Gastrocnemius medialis (tissue), 4 donors: Measurements from ENCODE around the gene DYNLT2. TPM values are rescaled to one million over a fixed set of nuclear protein-coding genes. Genes with fewer than 3 reads are reported as not detected.

Source experiments
- ATAC-seq, 2 donors: fragments of 150-250 bp; one replicate each; pipeline ENCODE4 v1.9.1; 2016
- DNase-seq, 2 donors: peaks; one replicate each; pipeline ENCODE4 v3.0.0-alpha.2; 2019
- H3K27ac ChIP-seq, 4 donors: fragments of 200-600 bp; sonication (generic); 1 replicate in 1 of 4; 2 replicates in 3 of 4; pipeline ENCODE4 v1.5.1; 2016 to 2018; ENCODE audit warnings: mild to moderate bottlenecking in 2 of 4, moderate library complexity in 1 of 4
- H3K27me3 ChIP-seq, 3 donors: fragments of 200-600 bp; sonication (generic) in 2 of 3; 1 replicate in 1 of 3; 2 replicates in 2 of 3; pipeline versions ENCODE4 v1.5.1 to v1.6.0; 2016 to 2019; ENCODE audit warnings: mild to moderate bottlenecking in 1 of 3, moderate library complexity in 1 of 3
- H3K36me3 ChIP-seq, 2 donors: fragments of 200-600 bp; sonication (generic) in 1 of 2; one replicate each; pipeline ENCODE4 v1.5.1; 2017 to 2018
- H3K4me1 ChIP-seq, 2 donors: fragments of 200-600 bp; sonication (generic) in 1 of 2; one replicate each; pipeline ENCODE4 v1.5.1; 2016 to 2017; ENCODE audit warnings: mild to moderate bottlenecking in 2 of 2
- H3K4me3 ChIP-seq, 4 donors: fragments of 200-600 bp; sonication (generic) in 3 of 4; 1 replicate in 1 of 4; 2 replicates in 3 of 4; pipeline ENCODE4 v1.5.1; 2016 to 2019; ENCODE audit warnings: mild to moderate bottlenecking in 2 of 4
- H3K9me3 ChIP-seq, 3 donors: fragments of 200-600 bp; sonication (generic) in 2 of 3; 1 replicate in 1 of 3; 2 replicates in 2 of 3; pipeline ENCODE4 v1.5.1; 2016 to 2019
- POLR2A ChIP-seq, 2 donors: fragments of 450-650 bp; IDR thresholded peaks; one replicate each; pipeline ENCODE4 v1.6.1; 2017; ENCODE audit warnings: antibody characterized with exemption in 2 of 2, mild to moderate bottlenecking in 2 of 2, moderate library complexity in 2 of 2
- in situ Hi-C, 4 donors: fragments of 200-750 bp; cut with MboI; loops; one replicate each; pipeline versions ENCODE4 v1.15.0 to v1.8.0; 2017; ENCODE audit warnings: low sequenced_read_pairs in 4 of 4
- intact Hi-C: fragments of 100-400 bp; cut with DNase I; formaldehyde crosslinking; loops from one replicate; pipeline ENCODE4 v1.15.1; 2023; ENCODE audit warnings: low total_unique reads
- total RNA-seq, 4 donors: library from RNA; depleted of rRNA; stranded (reverse); fragments of >200 nt; gene quantifications; one replicate each; pipeline versions ENCODE4 v1.1.0 to v1.2.3, GENCODE V29; 2016
- TF ChIP-seq, protein P1 (sequence below), 5 experiments: fragments of 450-650 bp in 3 of 5; fragments of 200-600 bp in 2 of 5; sonication (generic) in 2 of 5; IDR thresholded peaks in 4 of 5; conservative IDR thresholded peaks in 1 of 5; 1 replicate in 4 of 5; 2 replicates in 1 of 5; pipeline ENCODE4 v1.5.1; 2016 to 2019; ENCODE audit warnings: antibody characterized with exemption in 5 of 5, mild to moderate bottlenecking in 3 of 5, moderate library complexity in 3 of 5

DYNLT2 gene
- total RNA-seq, 4 donors from 2014 or later: 0.23 to 1.1 (median 0.46) TPM

DNA sequence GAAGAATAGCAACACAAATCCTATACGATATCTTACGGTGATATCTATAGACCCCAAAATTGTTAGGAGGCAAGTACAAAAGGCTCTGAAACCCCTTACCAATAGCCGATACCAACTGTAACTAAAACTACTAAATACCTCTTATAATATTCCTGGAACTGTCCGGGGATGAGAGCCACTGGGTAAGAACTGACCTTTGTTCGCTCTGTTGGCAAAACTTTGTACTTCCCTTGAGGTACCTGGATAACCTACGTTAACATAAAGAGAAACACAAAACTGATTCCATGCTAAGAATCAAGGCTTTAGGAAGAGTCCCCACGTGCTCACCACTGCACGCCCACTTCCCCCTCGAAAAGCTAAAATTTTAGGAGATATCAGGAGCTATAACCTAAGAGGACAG is 36.8 kb downstream of the DYNLT2 start:
- H3K27ac ChIP-seq: no peak overlapping the region
- intact Hi-C loops: no loop called here
- in situ Hi-C loops: no loop called here
- ATAC-seq (no peak), DNase-seq (no peak)
- peaks cover 0 to 67% of the 10 kb centered on the region in 2 donors for H3K36me3 ChIP-seq
- no peak overlapping the region for H3K4me3 ChIP-seq
- H3K27me3 ChIP-seq: no peaks in the 10 kb centered on the region
- TF ChIP-seq, protein P1, sequence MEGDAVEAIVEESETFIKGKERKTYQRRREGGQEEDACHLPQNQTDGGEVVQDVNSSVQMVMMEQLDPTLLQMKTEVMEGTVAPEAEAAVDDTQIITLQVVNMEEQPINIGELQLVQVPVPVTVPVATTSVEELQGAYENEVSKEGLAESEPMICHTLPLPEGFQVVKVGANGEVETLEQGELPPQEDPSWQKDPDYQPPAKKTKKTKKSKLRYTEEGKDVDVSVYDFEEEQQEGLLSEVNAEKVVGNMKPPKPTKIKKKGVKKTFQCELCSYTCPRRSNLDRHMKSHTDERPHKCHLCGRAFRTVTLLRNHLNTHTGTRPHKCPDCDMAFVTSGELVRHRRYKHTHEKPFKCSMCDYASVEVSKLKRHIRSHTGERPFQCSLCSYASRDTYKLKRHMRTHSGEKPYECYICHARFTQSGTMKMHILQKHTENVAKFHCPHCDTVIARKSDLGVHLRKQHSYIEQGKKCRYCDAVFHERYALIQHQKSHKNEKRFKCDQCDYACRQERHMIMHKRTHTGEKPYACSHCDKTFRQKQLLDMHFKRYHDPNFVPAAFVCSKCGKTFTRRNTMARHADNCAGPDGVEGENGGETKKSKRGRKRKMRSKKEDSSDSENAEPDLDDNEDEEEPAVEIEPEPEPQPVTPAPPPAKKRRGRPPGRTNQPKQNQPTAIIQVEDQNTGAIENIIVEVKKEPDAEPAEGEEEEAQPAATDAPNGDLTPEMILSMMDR (IDR thresholded peaks at IDR 0.05 in 4 of 5, conservative IDR thresholded peaks at IDR 0.05 in 1 of 5): no peak
- TF ChIP-seq POLR2A (IDR thresholded peaks at IDR 0.05): no peak
- no peaks in the 10 kb centered on the region for H3K9me3 ChIP-seq
- peaks cover 0 to 5% of the 10 kb centered on the region in 2 donors for H3K4me1 ChIP-seq

DNA sequence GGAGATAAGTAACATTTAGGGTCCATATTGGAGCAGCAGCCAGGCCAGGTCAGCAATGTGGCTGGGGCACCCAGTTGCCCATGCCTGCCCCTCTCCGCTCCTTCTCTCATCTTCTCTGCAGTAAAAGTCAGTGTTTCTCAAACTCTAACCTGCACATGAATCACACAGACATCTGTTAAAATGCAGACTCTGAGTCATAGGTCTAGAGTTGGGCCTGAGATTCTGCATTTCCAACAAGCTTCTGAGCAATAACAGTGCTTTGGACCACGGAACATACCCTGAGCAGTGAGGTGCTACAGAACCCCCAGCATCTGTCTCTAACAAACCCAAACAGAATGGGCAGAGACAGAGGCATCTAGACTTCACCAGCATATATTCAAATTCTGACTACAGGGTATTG is 37.2 kb downstream of the DYNLT2 start:
- Histone ChIP-seq H3K27ac (no peak overlapping the region), H3K36me3 (peaks cover 0 to 71% of the 10 kb centered on the region in 2 donors), H3K27me3 (no peaks in the 10 kb centered on the region), H3K4me3 (no peak overlapping the region), H3K9me3 (no peaks in the 10 kb centered on the region), H3K4me1 (peaks cover 0 to 1% of the 10 kb centered on the region in 2 donors)
- in situ Hi-C loops (no loop called here), intact Hi-C loops (no loop called here)
- TF ChIP-seq, protein P1 (IDR thresholded peaks at IDR 0.05 in 4 of 5, conservative IDR thresholded peaks at IDR 0.05 in 1 of 5): no peak
- TF ChIP-seq POLR2A (IDR thresholded peaks at IDR 0.05): no peak
- no peak for DNase-seq
- ATAC-seq: no peak

DNA sequence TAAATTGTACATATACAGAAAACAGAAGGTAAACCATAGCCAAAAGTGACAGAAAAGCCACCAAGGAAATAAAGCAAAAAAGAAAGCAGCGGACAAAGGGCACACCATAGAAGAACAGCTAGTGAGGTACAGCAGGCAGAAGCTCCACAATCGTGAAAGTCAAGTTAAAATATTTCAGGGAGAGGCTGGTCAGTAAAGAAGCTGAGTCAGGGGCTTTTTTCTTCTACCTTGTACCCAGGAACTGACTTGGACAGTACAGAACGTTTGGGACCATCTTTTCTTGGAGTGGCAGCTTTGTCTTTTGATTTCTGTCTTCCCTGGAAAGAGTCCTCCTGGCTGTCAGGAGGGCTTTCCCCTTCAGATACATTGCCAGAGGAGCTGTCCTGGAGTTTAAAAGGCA is 41.4 kb downstream of the DYNLT2 start:
- in situ Hi-C loops: no loop called here
- no peaks in the 10 kb centered on the region for H3K27me3 ChIP-seq
- no peak overlapping the region for H3K4me3 ChIP-seq

DNA sequence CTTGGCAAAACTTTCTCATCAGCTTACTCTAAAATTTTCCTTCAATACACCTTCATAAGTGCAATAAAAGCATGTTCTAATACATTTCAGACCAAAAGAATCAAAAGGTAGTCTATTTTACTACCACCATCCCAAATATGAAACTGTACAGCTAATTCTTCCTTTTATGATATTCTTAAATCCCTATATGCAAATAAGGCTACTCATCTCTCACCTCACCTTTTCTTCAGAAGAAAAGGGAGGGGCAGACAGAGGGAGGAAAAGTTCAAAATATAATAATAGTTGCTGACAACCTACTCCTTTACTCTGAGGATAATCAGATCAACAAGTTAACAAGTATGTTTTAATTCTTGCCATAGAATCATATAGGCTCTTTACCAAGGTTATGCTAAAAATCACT is 42.1 kb downstream of the DYNLT2 start:
- ATAC-seq (no peak), DNase-seq (no peak)
- peaks cover 0 to 52% of the 10 kb centered on the region in 2 donors for H3K36me3 ChIP-seq
- no peak for TF ChIP-seq POLR2A (IDR thresholded peaks at IDR 0.05)
- TF ChIP-seq, protein P1 (IDR thresholded peaks at IDR 0.05 in 4 of 5, conservative IDR thresholded peaks at IDR 0.05 in 1 of 5): no peak
- no peaks in the 10 kb centered on the region for H3K9me3 ChIP-seq
- H3K27ac ChIP-seq: no peak overlapping the region
- H3K4me1 ChIP-seq: peaks cover 11 to 19% of the 10 kb centered on the region in 2 donors
- H3K4me3 ChIP-seq: no peak overlapping the region
- intact Hi-C loops: no loop called here
- no peaks in the 10 kb centered on the region for H3K27me3 ChIP-seq
- in situ Hi-C loops: no loop called here

More for the DNA sequence above, 41.4 kb downstream of the DYNLT2 start:
- Histone ChIP-seq H3K4me1 (peaks cover 4 to 11% of the 10 kb centered on the region in 2 donors), H3K36me3 (peaks cover 0 to 53% of the 10 kb centered on the region in 2 donors), H3K9me3 (no peaks in the 10 kb centered on the region), H3K27ac (no peak overlapping the region)
- intact Hi-C loops: no loop called here
- ATAC-seq (no peak), DNase-seq (no peak)
- TF ChIP-seq, protein P1 (IDR thresholded peaks at IDR 0.05 in 4 of 5, conservative IDR thresholded peaks at IDR 0.05 in 1 of 5): no peak
- no peak for TF ChIP-seq POLR2A (IDR thresholded peaks at IDR 0.05)

DNA sequence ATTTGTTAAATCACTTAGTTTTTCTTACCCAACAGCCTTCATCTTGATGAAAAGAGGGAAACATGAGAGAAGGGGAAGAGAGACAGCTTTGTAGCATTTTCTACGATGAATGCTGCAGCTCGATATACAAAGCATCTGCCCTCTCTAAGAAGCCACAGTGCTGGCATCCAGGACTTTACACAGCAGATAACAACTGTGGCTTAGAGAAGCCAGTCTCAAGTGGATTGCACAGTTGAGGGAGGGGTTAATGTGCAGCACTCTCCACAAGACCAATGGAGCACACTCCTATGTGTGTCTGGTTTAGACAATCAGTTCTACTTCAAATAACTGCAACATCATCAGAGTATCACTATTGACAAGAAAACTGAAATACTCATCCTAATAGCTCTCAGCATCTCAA is 43.6 kb downstream of the DYNLT2 start:
- H3K36me3 ChIP-seq: peaks cover 0 to 45% of the 10 kb centered on the region in 2 donors
- no peak overlapping the region for H3K4me3 ChIP-seq
- H3K9me3 ChIP-seq: no peaks in the 10 kb centered on the region
- H3K27me3 ChIP-seq: no peaks in the 10 kb centered on the region
- H3K4me1 ChIP-seq: peaks cover 25 to 34% of the 10 kb centered on the region in 2 donors
- no peak overlapping the region for H3K27ac ChIP-seq
- DNase-seq (no peak), ATAC-seq (no peak)
- no peak for TF ChIP-seq POLR2A (IDR thresholded peaks at IDR 0.05)
- TF ChIP-seq, protein P1 (IDR thresholded peaks at IDR 0.05 in 4 of 5, conservative IDR thresholded peaks at IDR 0.05 in 1 of 5): no peak
- in situ Hi-C loops (no loop called here), intact Hi-C loops (no loop called here)
